ENCODE data around the gene ATG13.

ATG13 gene

GRCh38 chr11:46617972-46618314, 590 bp downstream of the ATG13 start:
- no peak for TF ChIP-seq CTCF (IDR thresholded peaks at IDR 0.05; ENCODE audit: extremely low read depth, insufficient read depth, missing control alignments)
- in situ Hi-C loops (cut with MboI; ENCODE audit: low pct_unique_long_range_greater_than_20kb, low sequenced_read_pairs, unreplicated experiment), result no loop called here
- no peak for DNase-seq (ENCODE audit: low spot score)

- no peak for DNase-seq (ENCODE audit: low spot score)
- in situ Hi-C loops (cut with MboI; ENCODE audit: low pct_unique_long_range_greater_than_20kb, low sequenced_read_pairs, unreplicated experiment), result no loop called here
- no peak for TF ChIP-seq CTCF (IDR thresholded peaks at IDR 0.05; ENCODE audit: extremely low read depth, insufficient read depth, missing control alignments)
These were observed 1.5 kb downstream of the ATG13 start for GRCh38 chr11:46618837-46619236.

GRCh38 chr11:46625406-46625805, 8.1 kb downstream of the ATG13 start:
- no peak for DNase-seq (ENCODE audit: low spot score)
- no peak for TF ChIP-seq CTCF (IDR thresholded peaks at IDR 0.05; ENCODE audit: extremely low read depth, insufficient read depth, missing control alignments)
- in situ Hi-C loops (cut with MboI; ENCODE audit: low pct_unique_long_range_greater_than_20kb, low sequenced_read_pairs, unreplicated experiment), result no loop called here

GRCh38 chr11:46628961-46629360, 11.6 kb downstream of the ATG13 start:
- no peak for DNase-seq (ENCODE audit: low spot score)
- in situ Hi-C loops (cut with MboI; ENCODE audit: low pct_unique_long_range_greater_than_20kb, low sequenced_read_pairs, unreplicated experiment), result no loop called here

GRCh38 chr11:46630237-46630636, 12.9 kb downstream of the ATG13 start:
- in situ Hi-C loops (cut with MboI; ENCODE audit: low pct_unique_long_range_greater_than_20kb, low sequenced_read_pairs, unreplicated experiment), result no loop called here
- no peak for TF ChIP-seq CTCF (IDR thresholded peaks at IDR 0.05; ENCODE audit: extremely low read depth, insufficient read depth, missing control alignments)
- DNase-seq (ENCODE audit: low spot score), result no peak

More at GRCh38 chr11:46628961-46629360, 11.6 kb downstream of the ATG13 start:
- no peak for TF ChIP-seq CTCF (IDR thresholded peaks at IDR 0.05; ENCODE audit: extremely low read depth, insufficient read depth, missing control alignments)

- no peak for TF ChIP-seq CTCF (IDR thresholded peaks at IDR 0.05; ENCODE audit: extremely low read depth, insufficient read depth, missing control alignments)
- in situ Hi-C loops (cut with MboI; ENCODE audit: low pct_unique_long_range_greater_than_20kb, low sequenced_read_pairs, unreplicated experiment), result no loop called here
- DNase-seq (ENCODE audit: low spot score), result no peak
These were observed 14.3 kb downstream of the ATG13 start for GRCh38 chr11:46631676-46632075.

- in situ Hi-C loops (cut with MboI; ENCODE audit: low pct_unique_long_range_greater_than_20kb, low sequenced_read_pairs, unreplicated experiment), result no loop called here
- no peak for TF ChIP-seq CTCF (IDR thresholded peaks at IDR 0.05; ENCODE audit: extremely low read depth, insufficient read depth, missing control alignments)
- no peak for DNase-seq (ENCODE audit: low spot score)
These were observed 15.1 kb downstream of the ATG13 start for GRCh38 chr11:46632502-46632901.
